Kidney glomerular epithelial cell (primary cell): ENCODE results near the gene ENDOV.

ENCODE experiments used
- DNase-seq: peaks from one replicate; lab custom pipeline; 2025; lab: John Stamatoyannopoulos, UW

Gene ENDOV

GRCh38 chr17:80485846-80486245, 70.9 kb downstream of the ENDOV start:
- no peak for DNase-seq

- no peak for DNase-seq
Measured at GRCh38 chr17:80486692-80487091, 71.7 kb downstream of the ENDOV start.

GRCh38 chr17:80487511-80487910, 72.5 kb downstream of the ENDOV start:
- no peak for DNase-seq
